LNCaP clone FGC (cell line): Measurements from ENCODE around the gene AP1S3.

ENCODE experiments used
- DNase-seq: peaks from one replicate; pipeline ENCODE4 v3.0.0-alpha.2; 2011; ENCODE audit warnings: low read depth
- H3K4me3 ChIP-seq: 2 replicates; pipeline ENCODE4 v1.5.1; 2011; ENCODE audit warnings: mild to moderate bottlenecking, low read depth, low read length, control low read depth
- CTCF ChIP-seq: IDR thresholded peaks from 2 replicates; pipeline ENCODE4 v1.5.1; 2012; ENCODE audit warnings: mild to moderate bottlenecking; ENCODE audit not compliant: control insufficient read depth, insufficient read depth; ENCODE audit errors: extremely low read depth

The AP1S3 gene

GRCh38 chr2:223837287-223838061 lies at the start of gene AP1S3:
TSS of gene AP1S3 (minus strand) at chr2:223837582. CDS start at chr2:223837450, 132 bp downstream.
- no peak for TF ChIP-seq CTCF
- H3K4me3 ChIP-seq, result peak within 1 kb of the TSS; percentile 61
- peak; percentile 54 for DNase-seq

- no peak overlapping the region for H3K4me3 ChIP-seq
- DNase-seq, result no peak
- TF ChIP-seq CTCF, result no peak
These were observed 49.7 kb upstream of the AP1S3 start for GRCh38 chr2:223887127-223887526.

GRCh38 chr2:223886726-223887125 lies 49.3 kb upstream of the AP1S3 start:
- DNase-seq, result no peak
- H3K4me3 ChIP-seq, result no peak overlapping the region
- no peak for TF ChIP-seq CTCF

GRCh38 chr2:223884399-223884798 lies 47.0 kb upstream of the AP1S3 start:
- no peak for DNase-seq
- TF ChIP-seq CTCF, result no peak
- no peak overlapping the region for H3K4me3 ChIP-seq

GRCh38 chr2:223882715-223883114 lies 45.3 kb upstream of the AP1S3 start:
- no peak overlapping the region for H3K4me3 ChIP-seq
- no peak for TF ChIP-seq CTCF
- DNase-seq, result no peak

- DNase-seq, result no peak
- H3K4me3 ChIP-seq, result no peak overlapping the region
- TF ChIP-seq CTCF, result no peak
These were observed 43.4 kb upstream of the AP1S3 start for GRCh38 chr2:223880796-223881195.
